Endothelial cell of umbilical vein (primary cell): ENCODE data around the gene NR3C2. TPM values are rescaled to one million over a fixed set of nuclear protein-coding genes. Genes with fewer than 3 reads are reported as not detected.

Source experiments
- BruUV-seq: library from RNA; stranded (reverse); fragments of 400-500 nt; replicated peaks from 2 replicates; lab custom pipeline; 2021; lab: Mats Ljungman, UMichigan
- CTCF ChIA-PET: fragments of 300-600, 350-600 bp; sonication (Branson Sonifier 250); formaldehyde crosslinking; loops from one replicate; lab custom pipeline; 2021; ENCODE audit warnings: antibody characterized with exemption, inconsistent platforms; lab: Charles Lee
- POLR2A ChIA-PET: fragments of 300-600, 350-600 bp; sonication (Branson Sonifier 250); formaldehyde crosslinking; loops from one replicate; lab custom pipeline; 2021; ENCODE audit warnings: antibody characterized with exemption, inconsistent platforms; lab: Charles Lee
- DNase-seq: peaks from one replicate; pipeline ENCODE4 v3.0.0-alpha.2; 2011; ENCODE audit warnings: low read depth, low spot score
- FAIRE-seq: peaks from 2 replicates; lab custom pipeline; 2011; peaks lifted over from hg19 to GRCh38; lab: Jason Lieb, UNC
- H2AFZ ChIP-seq: 2 replicates; pipeline ENCODE4 v1.6.0; 2012; ENCODE audit warnings: low read depth, low read length, control low read depth, inconsistent platforms
- H3K27ac ChIP-seq: 2 replicates; pipeline ENCODE4 v1.5.1; 2011; ENCODE audit warnings: low read depth, mild to moderate bottlenecking, control low read depth, low read length, moderate library complexity; ENCODE audit not compliant: insufficient read depth
- H3K27me3 ChIP-seq, 2 experiments: 2 replicates each; pipeline versions ENCODE4 v1.6.0 to v1.6.1; 2011; ENCODE audit warnings: low read length in 2 of 2, mixed read lengths in 1 of 2; ENCODE audit not compliant: control insufficient read depth in 2 of 2, insufficient read depth in 2 of 2
- H3K36me3 ChIP-seq, 2 experiments: 2 replicates in 1 of 2; 3 replicates in 1 of 2; pipeline ENCODE4 v1.5.1; 2011; ENCODE audit warnings: low read length in 2 of 2, mild to moderate bottlenecking in 1 of 2, moderate library complexity in 1 of 2; ENCODE audit not compliant: control insufficient read depth in 2 of 2, insufficient read depth in 2 of 2; ENCODE audit errors: extremely low read depth in 1 of 2
- H3K4me1 ChIP-seq: 3 replicates; pipeline ENCODE4 v1.5.1; 2011; ENCODE audit warnings: mild to moderate bottlenecking, low read length; ENCODE audit not compliant: control insufficient read depth, insufficient read depth; ENCODE audit errors: extremely low read depth
- H3K4me2 ChIP-seq: 2 replicates; pipeline ENCODE4 v1.6.1; 2011; ENCODE audit warnings: low read length, control low read depth, mixed read lengths; ENCODE audit not compliant: insufficient read depth
- H3K4me3 ChIP-seq, 3 experiments: fragments of 200-600 bp in 1 of 3; sonication (generic), shearing (Covaris generic) in 1 of 3; replicated peaks in 1 of 3; 2 replicates each; pipeline ENCODE4 v1.5.1; 2011 to 2016; ENCODE audit warnings: control low read depth in 3 of 3, low read length in 3 of 3, mild to moderate bottlenecking in 2 of 3, inconsistent platforms in 1 of 3, low read depth in 1 of 3, moderate library complexity in 1 of 3; ENCODE audit not compliant: insufficient read depth in 1 of 3
- H3K79me2 ChIP-seq: 2 replicates; pipeline ENCODE4 v1.6.0; 2012; ENCODE audit warnings: low read length, inconsistent platforms; ENCODE audit not compliant: control insufficient read depth, insufficient read depth
- H3K9ac ChIP-seq: replicated peaks from 2 replicates; pipeline ENCODE3; 2011; ENCODE audit warnings: low read length, control low read depth; ENCODE audit not compliant: insufficient read depth; ENCODE audit errors: extremely low read depth
- H3K9me1 ChIP-seq: replicated peaks from 3 replicates; pipeline ENCODE4 v1.6.0; 2011; ENCODE audit warnings: mild to moderate bottlenecking, low read length; ENCODE audit not compliant: control insufficient read depth, insufficient read depth; ENCODE audit errors: extremely low read depth
- H3K9me3 ChIP-seq: replicated peaks from 2 replicates; pipeline ENCODE4 v1.5.1; 2012; ENCODE audit warnings: low read length, inconsistent platforms; ENCODE audit not compliant: control insufficient read depth, insufficient read depth
- H4K20me1 ChIP-seq: replicated peaks from 2 replicates; pipeline ENCODE3; 2011; ENCODE audit warnings: mild to moderate bottlenecking, low read length; ENCODE audit not compliant: control insufficient read depth, insufficient read depth; ENCODE audit errors: extremely low read depth
- EZH2 ChIP-seq: IDR thresholded peaks from 2 replicates; pipeline ENCODE4 v1.6.1; 2012; ENCODE audit warnings: borderline replicate concordance, low read depth, mild to moderate bottlenecking, moderate library complexity, low read length, inconsistent platforms; ENCODE audit not compliant: severe bottlenecking
- FOS ChIP-seq: IDR thresholded peaks from 2 replicates; pipeline ENCODE4 v1.6.1; 2011; ENCODE audit warnings: mild to moderate bottlenecking, low read length, moderate library complexity, borderline replicate concordance; ENCODE audit not compliant: insufficient read depth
- GATA2 ChIP-seq: IDR thresholded peaks from 2 replicates; pipeline ENCODE4 v1.7.0; 2011; ENCODE audit warnings: low read depth, mild to moderate bottlenecking, moderate library complexity, mixed read lengths, low read length; ENCODE audit not compliant: insufficient read length, insufficient read depth
- JUN ChIP-seq: IDR thresholded peaks from 2 replicates; pipeline ENCODE4 v1.6.1; 2011; ENCODE audit warnings: borderline replicate concordance, low read depth; ENCODE audit not compliant: insufficient read length, insufficient read depth
- MYC ChIP-seq: IDR thresholded peaks from one replicate; pipeline ENCODE4 v1.6.1; 2011; ENCODE audit warnings: mild to moderate bottlenecking, low read depth, low read length
- POLR2A ChIP-seq: IDR thresholded peaks from 2 replicates; pipeline ENCODE4 v1.6.1; 2012; ENCODE audit warnings: low read depth, mild to moderate bottlenecking, control low read depth, low read length
- POLR2AphosphoS5 ChIP-seq: IDR thresholded peaks from 2 replicates; pipeline ENCODE4 v1.6.1; 2012; ENCODE audit warnings: low read depth, mild to moderate bottlenecking, control low read depth, low read length, moderate library complexity; ENCODE audit not compliant: insufficient read depth
- dilution Hi-C: fragments of 300-500 bp; cut with MboI; formaldehyde crosslinking; loops from one replicate; pipeline ENCODE4 v1.15.0; 2019; ENCODE audit warnings: low sequenced_read_pairs; ENCODE audit not compliant: extremely low pct_ligation_motif_present
- intact Hi-C: fragments of 100-400 bp; cut with micrococcal nuclease; formaldehyde crosslinking; loops from one replicate; pipeline ENCODE4 v1.10.0; 2022
- polyA plus RNA-seq, 4 experiments: library from polyadenylated mRNA; depleted of rRNA in 3 of 4; stranded (reverse) in 3 of 4; unstranded in 1 of 4; fragments of >200 nt; gene quantifications; 2 replicates each; pipeline versions ENCODE4 v1.2.1 to v1.2.3, GENCODE V29; 2011 to 2012; ENCODE audit warnings: missing spikeins in 1 of 4
- total RNA-seq: library from RNA; stranded (reverse); gene quantifications from 2 replicates; pipeline ENCODE4 v1.2.3, GENCODE V29; 2021
- TF ChIP-seq, protein P1 (sequence below), 2 donors: IDR thresholded peaks; 1 replicate in 1 of 2; 2 replicates in 1 of 2; pipeline ENCODE4 v1.5.1; 2011; ENCODE audit warnings: low read length in 2 of 2, mild to moderate bottlenecking in 2 of 2, moderate library complexity in 2 of 2, control low read depth in 1 of 2, inconsistent platforms in 1 of 2, low read depth in 1 of 2; ENCODE audit not compliant: insufficient read depth in 1 of 2; ENCODE audit errors: extremely low read depth in 1 of 2
- TF ChIP-seq, protein P2 (sequence below): IDR thresholded peaks from 2 replicates; pipeline ENCODE4 v1.6.1; 2011; ENCODE audit not compliant: insufficient read depth, insufficient read length

Gene NR3C2
- total and polyA plus RNA-seq, 2 donors (not counting 3 experiments of a cell fraction or from before 2014, with no cell fraction given), result 4.8 to 16.4 TPM

DNA sequence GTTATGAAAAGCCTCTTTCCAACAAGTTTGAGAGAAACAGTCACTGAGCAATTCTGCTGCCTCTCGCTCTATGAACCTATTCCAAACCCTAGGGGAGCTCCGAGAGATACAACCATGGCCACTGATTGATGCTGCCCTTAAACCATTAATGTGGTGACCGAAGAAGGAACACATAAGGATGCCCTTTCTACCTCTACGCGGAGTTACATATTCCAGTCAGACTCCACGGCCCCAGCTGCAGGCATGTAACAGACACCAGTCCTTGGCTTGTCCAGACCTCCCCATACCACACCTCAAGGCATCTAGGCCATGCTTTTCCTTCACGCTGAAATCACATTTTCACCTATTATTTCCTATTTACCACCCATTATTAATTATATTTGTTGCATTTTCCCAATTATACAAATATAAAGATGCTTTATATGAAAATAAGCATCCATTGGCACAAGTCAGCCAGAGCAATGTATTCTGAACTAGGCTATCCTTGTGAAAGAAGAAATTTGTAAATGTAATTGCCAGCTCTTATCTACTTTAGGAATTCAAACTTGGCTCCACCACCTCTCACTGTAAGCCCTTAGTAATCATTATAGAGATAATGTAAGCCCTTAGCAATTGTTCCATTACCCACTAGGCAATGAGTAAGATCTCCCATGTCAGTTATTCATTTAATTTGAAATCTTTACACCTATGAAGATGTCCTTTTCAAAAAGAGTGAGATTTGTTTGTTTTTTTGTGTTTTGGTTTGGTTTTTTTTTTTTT is 338.4 kb downstream of the NR3C2 start:
- Histone ChIP-seq H3K9ac (no peak overlapping the region), H4K20me1 (no peaks in the 10 kb centered on the region), H3K4me1 (no peaks in the 10 kb centered on the region), H3K27me3 (no peaks in the 10 kb centered on the region), H3K79me2 (no peaks in the 10 kb centered on the region), H3K9me1 (no peaks in the 10 kb centered on the region), H3K36me3 (no peaks in the 10 kb centered on the region), H3K9me3 (no peaks in the 10 kb centered on the region), H2AFZ (no peak overlapping the region), H3K4me3 (no peak overlapping the region), H3K27ac (no peak overlapping the region), H3K4me2 (no peak overlapping the region)
- no peak for TF ChIP-seq GATA2
- no peak for TF ChIP-seq EZH2
- no peak for TF ChIP-seq FOS
- TF ChIP-seq, protein P1, sequence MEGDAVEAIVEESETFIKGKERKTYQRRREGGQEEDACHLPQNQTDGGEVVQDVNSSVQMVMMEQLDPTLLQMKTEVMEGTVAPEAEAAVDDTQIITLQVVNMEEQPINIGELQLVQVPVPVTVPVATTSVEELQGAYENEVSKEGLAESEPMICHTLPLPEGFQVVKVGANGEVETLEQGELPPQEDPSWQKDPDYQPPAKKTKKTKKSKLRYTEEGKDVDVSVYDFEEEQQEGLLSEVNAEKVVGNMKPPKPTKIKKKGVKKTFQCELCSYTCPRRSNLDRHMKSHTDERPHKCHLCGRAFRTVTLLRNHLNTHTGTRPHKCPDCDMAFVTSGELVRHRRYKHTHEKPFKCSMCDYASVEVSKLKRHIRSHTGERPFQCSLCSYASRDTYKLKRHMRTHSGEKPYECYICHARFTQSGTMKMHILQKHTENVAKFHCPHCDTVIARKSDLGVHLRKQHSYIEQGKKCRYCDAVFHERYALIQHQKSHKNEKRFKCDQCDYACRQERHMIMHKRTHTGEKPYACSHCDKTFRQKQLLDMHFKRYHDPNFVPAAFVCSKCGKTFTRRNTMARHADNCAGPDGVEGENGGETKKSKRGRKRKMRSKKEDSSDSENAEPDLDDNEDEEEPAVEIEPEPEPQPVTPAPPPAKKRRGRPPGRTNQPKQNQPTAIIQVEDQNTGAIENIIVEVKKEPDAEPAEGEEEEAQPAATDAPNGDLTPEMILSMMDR (IDR thresholded peaks at IDR 0.05; ENCODE audit: extremely low read depth in 1 of 2, insufficient read depth in 1 of 2, low read depth in 1 of 2, low read length in 2 of 2), result no peak
- TF ChIP-seq, protein P2, sequence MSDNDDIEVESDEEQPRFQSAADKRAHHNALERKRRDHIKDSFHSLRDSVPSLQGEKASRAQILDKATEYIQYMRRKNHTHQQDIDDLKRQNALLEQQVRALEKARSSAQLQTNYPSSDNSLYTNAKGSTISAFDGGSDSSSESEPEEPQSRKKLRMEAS, result no peak
- no peak for TF ChIP-seq JUN
- TF ChIP-seq POLR2A, result no peak
- TF ChIP-seq MYC, result no peak
- no peak for TF ChIP-seq POLR2AphosphoS5
- intact Hi-C loops, result no loop called here
- FAIRE-seq, result no peak
- BruUV-seq, result no TSS peak
- CTCF ChIA-PET, result no interaction called here
- POLR2A ChIA-PET, result no interaction called here
- dilution Hi-C loops, result no loop called here
- DNase-seq, result no peak
